Prostate gland (tissue), 2 donors: ENCODE data around the gene SRGAP3. TPM values are rescaled to one million over a fixed set of nuclear protein-coding genes. Genes with fewer than 3 reads are reported as not detected.

Experiments
- DNase-seq: peaks from one replicate; pipeline ENCODE4 v3.0.0-alpha.2; 2019; ENCODE audit warnings: low spot score
- H3K27ac ChIP-seq, 2 donors: fragments of 200-600 bp; sonication (generic); 2 replicates each; pipeline ENCODE4 v1.5.1; 2017 to 2019
- H3K27me3 ChIP-seq: fragments of 200-600 bp; sonication (generic); replicated peaks from 2 replicates; pipeline ENCODE4 v1.5.1; 2019; ENCODE audit not compliant: insufficient read depth
- H3K36me3 ChIP-seq, 2 donors: fragments of 200-600 bp; sonication (generic); 1 replicate in 1 of 2; 2 replicates in 1 of 2; pipeline versions ENCODE4 v1.5.1 to v1.8.1; 2017 to 2019
- H3K4me1 ChIP-seq: fragments of 200-600 bp; sonication (generic); replicated peaks from 2 replicates; pipeline ENCODE4 v1.5.1; 2019
- H3K4me3 ChIP-seq, 2 donors: fragments of 200-600 bp; sonication (generic); 2 replicates each; pipeline ENCODE4 v1.5.1; 2017 to 2019
- H3K9me3 ChIP-seq: fragments of 200-600 bp; sonication (generic); 2 replicates; pipeline ENCODE4 v1.5.1; 2017
- POLR2A ChIP-seq: fragments of 450-650 bp; IDR thresholded peaks from one replicate; pipeline ENCODE4 v1.6.1; 2016; ENCODE audit warnings: antibody characterized with exemption, mild to moderate bottlenecking
- POLR2AphosphoS5 ChIP-seq: sonication (generic); formaldehyde crosslinking; IDR thresholded peaks from one replicate; pipeline ENCODE4 v1.6.1; 2017; ENCODE audit warnings: antibody characterized with exemption
- WGBS: methylation state at CpG from one replicate; pipeline ENCODE4 v1.1.5; 2018; 5-methylcytosine and 5-hydroxymethylcytosine counted together
- intact Hi-C: fragments of 100-400 bp; cut with DNase I; formaldehyde crosslinking; loops from one replicate; pipeline ENCODE4 v1.14.2; 2022
- total RNA-seq, 2 donors: library from RNA; depleted of rRNA; stranded (reverse); fragments of >200 nt; gene quantifications; one replicate each; pipeline ENCODE4 v1.1.0, GENCODE V29; 2016
- TF ChIP-seq, protein P1 (sequence below), 4 experiments: fragments of 200-600 bp in 2 of 4; fragments of 450-650 bp in 2 of 4; sonication (generic) in 2 of 4; IDR thresholded peaks; 1 replicate in 3 of 4; 2 replicates in 1 of 4; pipeline ENCODE4 v1.5.1; 2016 to 2019; ENCODE audit warnings: antibody characterized with exemption in 4 of 4, mild to moderate bottlenecking in 2 of 4, moderate library complexity in 2 of 4

SRGAP3 gene
- total RNA-seq, 2 donors from 2014 or later, result 23.6 to 50.3 TPM

DNA sequence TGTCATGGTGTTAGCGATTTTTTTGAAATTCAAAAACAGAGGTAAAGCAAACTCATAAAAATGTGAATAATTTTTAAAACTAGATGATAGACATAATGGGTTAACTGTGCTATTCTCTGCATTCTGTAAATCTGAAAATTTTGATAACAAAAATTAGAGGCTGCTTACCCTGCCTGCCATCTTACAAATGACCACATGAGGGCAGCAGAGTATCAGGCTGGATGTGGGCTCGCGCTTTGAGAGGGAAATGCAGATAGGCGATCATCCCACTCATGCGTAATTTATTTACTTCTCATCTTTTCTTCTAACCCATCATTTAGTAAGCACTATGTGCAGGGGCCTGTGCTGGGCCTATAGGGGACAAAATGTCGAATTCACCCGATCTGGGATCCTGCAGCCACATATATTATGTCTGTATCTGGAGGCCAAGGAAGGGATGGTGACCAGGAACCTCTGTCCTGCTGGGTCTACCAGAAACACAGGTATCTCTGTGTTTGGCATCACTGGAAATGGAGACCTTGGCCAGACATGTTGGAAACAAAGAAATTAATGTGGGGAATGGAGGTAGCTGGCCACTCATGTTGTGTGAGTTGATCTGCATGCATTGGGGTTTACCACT lies 278.4 kb downstream of the SRGAP3 start:
- Histone ChIP-seq H3K4me3 (no peak overlapping the region), H3K27me3 (no peaks in the 10 kb centered on the region)
- intact Hi-C loops, result loop anchor here (5.0 kb wide), 2 partner anchors 96 to 331 kb away; no protein-coding TSS in a partner anchor

DNA sequence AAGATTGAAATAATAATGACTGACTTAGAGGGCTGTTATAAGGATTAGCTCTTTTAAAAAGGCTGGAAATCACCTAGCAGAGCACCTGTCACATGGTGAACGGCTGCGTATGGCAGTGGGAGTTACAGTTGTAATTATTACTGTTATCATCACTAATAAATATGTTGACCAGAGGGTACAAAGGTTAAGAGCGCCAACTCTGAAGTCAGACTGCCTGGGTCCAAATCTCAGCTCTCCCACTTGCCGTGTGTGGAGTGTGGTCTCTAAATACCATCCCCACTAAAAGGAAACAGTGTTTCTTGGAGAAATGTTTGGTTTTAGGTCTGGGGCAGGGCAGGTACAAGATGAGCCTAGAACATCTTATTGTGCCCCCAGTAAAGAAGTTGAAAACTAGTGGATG lies 280.2 kb downstream of the SRGAP3 start:
- TF ChIP-seq POLR2AphosphoS5 (no peak), POLR2A (no peak)
- TF ChIP-seq, protein P1, sequence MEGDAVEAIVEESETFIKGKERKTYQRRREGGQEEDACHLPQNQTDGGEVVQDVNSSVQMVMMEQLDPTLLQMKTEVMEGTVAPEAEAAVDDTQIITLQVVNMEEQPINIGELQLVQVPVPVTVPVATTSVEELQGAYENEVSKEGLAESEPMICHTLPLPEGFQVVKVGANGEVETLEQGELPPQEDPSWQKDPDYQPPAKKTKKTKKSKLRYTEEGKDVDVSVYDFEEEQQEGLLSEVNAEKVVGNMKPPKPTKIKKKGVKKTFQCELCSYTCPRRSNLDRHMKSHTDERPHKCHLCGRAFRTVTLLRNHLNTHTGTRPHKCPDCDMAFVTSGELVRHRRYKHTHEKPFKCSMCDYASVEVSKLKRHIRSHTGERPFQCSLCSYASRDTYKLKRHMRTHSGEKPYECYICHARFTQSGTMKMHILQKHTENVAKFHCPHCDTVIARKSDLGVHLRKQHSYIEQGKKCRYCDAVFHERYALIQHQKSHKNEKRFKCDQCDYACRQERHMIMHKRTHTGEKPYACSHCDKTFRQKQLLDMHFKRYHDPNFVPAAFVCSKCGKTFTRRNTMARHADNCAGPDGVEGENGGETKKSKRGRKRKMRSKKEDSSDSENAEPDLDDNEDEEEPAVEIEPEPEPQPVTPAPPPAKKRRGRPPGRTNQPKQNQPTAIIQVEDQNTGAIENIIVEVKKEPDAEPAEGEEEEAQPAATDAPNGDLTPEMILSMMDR (IDR thresholded peaks at IDR 0.05), result no peak

More for the DNA sequence above, 278.4 kb downstream of the SRGAP3 start:
- Histone ChIP-seq H3K27ac (no peak overlapping the region), H3K9me3 (no peaks in the 10 kb centered on the region), H3K4me1 (peaks cover 2% of the 10 kb centered on the region), H3K36me3 (no peaks in the 10 kb centered on the region)
- WGBS, result 2% methylated on average over 7 of the region's 7 CpGs
- DNase-seq, result peak; percentile 60
- TF ChIP-seq POLR2A, result no peak
- peak; percentile 47 for TF ChIP-seq POLR2AphosphoS5
- TF ChIP-seq, protein P1 (IDR thresholded peaks at IDR 0.05), result peak; percentile 95 to 98 (median 97)

DNA sequence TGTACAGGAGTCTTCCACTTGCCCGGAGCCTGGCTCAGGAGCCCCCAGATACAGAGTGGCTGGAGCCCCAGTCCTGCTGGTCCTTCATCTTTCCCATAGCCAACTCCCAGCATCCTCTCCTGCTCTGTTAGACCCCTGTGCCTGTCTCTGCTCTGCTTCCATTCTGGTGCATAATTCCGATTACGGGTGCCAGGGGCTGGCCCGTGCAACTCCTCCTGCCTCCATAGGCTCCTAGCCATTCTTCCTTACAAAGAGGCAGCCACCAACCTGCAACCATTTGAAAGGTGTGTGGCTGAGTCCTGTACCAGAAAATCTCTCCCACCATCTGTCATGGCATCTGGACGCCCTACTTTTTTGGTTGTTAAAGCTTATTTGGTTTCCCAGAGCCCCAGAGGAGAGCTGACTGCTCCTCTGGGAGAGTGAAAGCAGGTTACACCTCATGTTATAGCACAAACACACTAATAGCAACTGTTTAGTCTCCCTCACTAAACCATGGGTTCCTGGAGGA lies 281.0 kb downstream of the SRGAP3 start:
- H3K4me3 ChIP-seq, result no peak overlapping the region
- H3K9me3 ChIP-seq, result no peaks in the 10 kb centered on the region
- H3K36me3 ChIP-seq, result no peaks in the 10 kb centered on the region
- no peak overlapping the region for H3K27ac ChIP-seq
- 66% methylated on average over 5 of the region's 5 CpGs for WGBS
- no peak for DNase-seq
- H3K27me3 ChIP-seq, result no peaks in the 10 kb centered on the region
- peaks cover 18% of the 10 kb centered on the region for H3K4me1 ChIP-seq
- intact Hi-C loops, result no loop called here
- no peak for TF ChIP-seq POLR2AphosphoS5
- no peak for TF ChIP-seq POLR2A
- TF ChIP-seq, protein P1 (IDR thresholded peaks at IDR 0.05), result no peak

More for the DNA sequence above, 280.2 kb downstream of the SRGAP3 start:
- no peak overlapping the region for H3K27ac ChIP-seq
- DNase-seq, result no peak
- intact Hi-C loops, result no loop called here
- peaks cover 14% of the 10 kb centered on the region for H3K4me1 ChIP-seq
- no peaks in the 10 kb centered on the region for H3K36me3 ChIP-seq
- no peak overlapping the region for H3K4me3 ChIP-seq
- H3K27me3 ChIP-seq, result no peaks in the 10 kb centered on the region
- no peaks in the 10 kb centered on the region for H3K9me3 ChIP-seq
- WGBS, result 65% methylated on average over 4 of the region's 4 CpGs

DNA sequence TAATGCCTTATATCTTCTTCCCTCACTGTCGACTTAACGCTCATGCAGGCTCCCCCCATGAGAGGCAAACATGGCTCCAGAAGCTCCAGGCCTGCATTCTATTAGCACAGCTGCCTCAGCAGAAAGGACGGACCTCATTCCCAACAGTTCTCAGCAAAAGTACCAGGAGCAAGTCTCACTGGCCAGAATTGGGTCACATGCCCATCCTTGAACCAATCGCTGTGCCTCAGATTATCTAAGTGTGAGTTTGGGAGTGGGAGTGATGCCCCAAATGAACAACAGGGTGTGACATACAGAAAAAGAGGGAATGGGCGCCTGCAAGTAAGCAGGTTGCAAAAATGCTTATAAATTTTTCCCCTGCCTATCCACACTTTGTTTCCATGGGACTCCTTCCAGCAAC lies 281.9 kb downstream of the SRGAP3 start:
- Histone ChIP-seq H3K36me3 (no peaks in the 10 kb centered on the region), H3K4me3 (no peak overlapping the region), H3K9me3 (no peaks in the 10 kb centered on the region), H3K4me1 (peaks cover 18% of the 10 kb centered on the region), H3K27ac (no peak overlapping the region), H3K27me3 (no peaks in the 10 kb centered on the region)
- 88% methylated on average over 5 of the region's 5 CpGs for WGBS
- intact Hi-C loops, result no loop called here
- TF ChIP-seq POLR2AphosphoS5, result no peak
- TF ChIP-seq, protein P1 (IDR thresholded peaks at IDR 0.05), result no peak
- no peak for TF ChIP-seq POLR2A
- no peak for DNase-seq

DNA sequence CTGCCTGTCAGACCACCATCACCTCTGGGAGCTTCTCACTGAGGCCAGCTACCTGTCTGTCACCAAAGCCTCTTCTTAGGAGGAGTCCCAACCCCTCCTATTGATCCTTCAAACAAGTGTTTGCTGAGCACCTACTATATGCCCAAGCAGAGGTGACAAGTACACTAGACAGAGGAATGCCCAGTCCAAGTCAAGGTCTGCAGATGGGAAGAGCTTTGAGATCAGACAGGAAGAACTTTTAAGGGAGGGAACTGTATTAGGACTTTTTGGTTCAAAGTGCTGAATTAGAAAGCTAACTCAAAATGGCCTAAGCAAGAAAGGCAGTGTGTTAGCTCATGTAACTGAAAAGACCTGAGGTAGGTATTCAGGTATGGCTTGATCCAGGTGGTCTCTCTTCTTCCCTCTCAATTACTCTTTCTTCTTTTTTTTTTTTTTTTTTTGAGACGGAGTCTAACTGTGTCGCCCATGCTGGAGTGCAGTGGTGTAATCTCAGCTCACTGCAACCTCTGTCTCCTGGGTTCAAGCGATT lies 282.6 kb downstream of the SRGAP3 start:
- TF ChIP-seq, protein P1 (IDR thresholded peaks at IDR 0.05), result no peak
- TF ChIP-seq POLR2AphosphoS5 (no peak), POLR2A (no peak)
- no peak for DNase-seq
- 64% methylated on average over 3 of the region's 3 CpGs for WGBS
- Histone ChIP-seq H3K27me3 (no peaks in the 10 kb centered on the region), H3K4me1 (peaks cover 18% of the 10 kb centered on the region), H3K27ac (peak overlapping the region; percentile 82 to 84), H3K36me3 (no peaks in the 10 kb centered on the region), H3K4me3 (no peak overlapping the region), H3K9me3 (no peaks in the 10 kb centered on the region)
- intact Hi-C loops, result no loop called here
